H9 (cell line): Measurements from ENCODE around the gene SELENOV. TPM values are rescaled to one million over a fixed set of nuclear protein-coding genes. Genes with fewer than 3 reads are reported as not detected.

ENCODE experiments used
- DNase-seq: peaks from one replicate; pipeline ENCODE4 v3.0.0-alpha.2; 2017
- H2AFZ ChIP-seq: one replicate; pipeline ENCODE4 v1.6.1; 2013; ENCODE audit warnings: mild to moderate bottlenecking, low read length, control low read depth, moderate library complexity
- H2AK5ac ChIP-seq: 2 replicates; pipeline ENCODE4 v1.6.1; 2013; ENCODE audit warnings: low read length, control low read depth, mixed read lengths; ENCODE audit not compliant: insufficient read length
- H2BK120ac ChIP-seq: one replicate; pipeline ENCODE4 v1.6.1; 2013; ENCODE audit warnings: low read depth, mild to moderate bottlenecking, low read length, control low read depth, inconsistent platforms; ENCODE audit not compliant: poor library complexity, severe bottlenecking
- H2BK12ac ChIP-seq: 2 replicates; pipeline ENCODE4 v1.6.1; 2013; ENCODE audit warnings: low read length, control low read depth, mixed read lengths, low read depth; ENCODE audit not compliant: insufficient read length
- H2BK15ac ChIP-seq: 2 replicates; pipeline ENCODE4 v1.6.1; 2013; ENCODE audit warnings: low read depth, low read length, control low read depth
- H2BK20ac ChIP-seq: one replicate; pipeline ENCODE4 v1.6.1; 2013; ENCODE audit warnings: low read depth, mild to moderate bottlenecking, low read length, control low read depth, inconsistent platforms; ENCODE audit not compliant: poor library complexity, severe bottlenecking
- H2BK5ac ChIP-seq: 2 replicates; pipeline ENCODE4 v1.6.1; 2013; ENCODE audit warnings: low read length, control low read depth, mixed read lengths; ENCODE audit not compliant: insufficient read length
- H3K14ac ChIP-seq: 2 replicates; pipeline ENCODE4 v1.6.1; 2013; ENCODE audit warnings: low read length, control low read depth; ENCODE audit not compliant: insufficient read depth
- H3K18ac ChIP-seq: 2 replicates; pipeline ENCODE4 v1.6.1; 2013; ENCODE audit warnings: low read depth, mild to moderate bottlenecking, mixed read lengths, low read length, control low read depth; ENCODE audit not compliant: insufficient read length
- H3K23ac ChIP-seq: 2 replicates; pipeline ENCODE4 v1.6.1; 2013; ENCODE audit warnings: low read length, control low read depth, mixed read lengths, low read depth; ENCODE audit not compliant: insufficient read length
- H3K23me2 ChIP-seq: 2 replicates; pipeline ENCODE4 v1.6.1; 2013; ENCODE audit warnings: low read depth, mild to moderate bottlenecking, mixed read lengths, low read length, control low read depth; ENCODE audit not compliant: insufficient read length, poor library complexity, severe bottlenecking
- H3K27ac ChIP-seq: 2 replicates; pipeline ENCODE4 v1.5.1; 2013; ENCODE audit warnings: low read length, control low read depth, mixed read lengths, low read depth; ENCODE audit not compliant: insufficient read length
- H3K27me3 ChIP-seq: 2 replicates; pipeline ENCODE4 v1.6.1; 2013; ENCODE audit warnings: low read length, control low read depth, inconsistent platforms; ENCODE audit not compliant: insufficient read depth
- H3K4ac ChIP-seq: 2 replicates; pipeline ENCODE4 v1.6.1; 2013; ENCODE audit warnings: low read depth, mild to moderate bottlenecking, control low read depth, inconsistent platforms, low read length, moderate library complexity
- H3K4me1 ChIP-seq: 2 replicates; pipeline ENCODE4 v1.6.1; 2013; ENCODE audit warnings: low read length, control low read depth, inconsistent platforms; ENCODE audit not compliant: insufficient read depth
- H3K4me2 ChIP-seq: 2 replicates; pipeline ENCODE4 v1.6.1; 2013; ENCODE audit warnings: low read length, control low read depth, mixed read lengths; ENCODE audit not compliant: insufficient read length, insufficient read depth
- H3K56ac ChIP-seq: 2 replicates; pipeline ENCODE4 v1.6.1; 2013; ENCODE audit warnings: low read depth, mild to moderate bottlenecking, mixed read lengths, low read length, control low read depth; ENCODE audit not compliant: insufficient read length
- H3K79me1 ChIP-seq: 2 replicates; pipeline ENCODE4 v1.6.1; 2013; ENCODE audit warnings: low read depth, mild to moderate bottlenecking, moderate library complexity, low read length, control low read depth, inconsistent platforms; ENCODE audit not compliant: insufficient read depth, poor library complexity, severe bottlenecking
- H3K79me2 ChIP-seq: 2 replicates; pipeline ENCODE4 v1.6.1; 2013; ENCODE audit warnings: low read length, control low read depth, inconsistent platforms; ENCODE audit not compliant: insufficient read depth
- H3K9ac ChIP-seq: 2 replicates; pipeline ENCODE4 v1.6.1; 2013; ENCODE audit warnings: low read length, control low read depth, mixed read lengths; ENCODE audit not compliant: insufficient read length; ENCODE audit errors: extremely low read depth
- H3K9me3 ChIP-seq: one replicate; pipeline ENCODE4 v1.6.1; 2013; ENCODE audit warnings: low read depth, low read length, inconsistent platforms; ENCODE audit not compliant: control insufficient read depth
- H3T11ph ChIP-seq: one replicate; pipeline ENCODE4 v1.6.1; 2013; ENCODE audit warnings: mild to moderate bottlenecking, low read length, control low read depth, inconsistent platforms
- H4K20me1 ChIP-seq: one replicate; pipeline ENCODE4 v1.6.1; 2013; ENCODE audit not compliant: control insufficient read depth, insufficient read length, insufficient read depth
- H4K5ac ChIP-seq: 2 replicates; pipeline ENCODE4 v1.6.1; 2013; ENCODE audit warnings: low read depth, mild to moderate bottlenecking, mixed read lengths, low read length, control low read depth; ENCODE audit not compliant: insufficient read length
- H4K8ac ChIP-seq: replicated peaks from 2 replicates; pipeline ENCODE4 v1.6.1; 2013; ENCODE audit warnings: low read length, control low read depth, mixed read lengths, low read depth; ENCODE audit not compliant: insufficient read length
- H4K91ac ChIP-seq: 2 replicates; pipeline ENCODE4 v1.6.1; 2013; ENCODE audit warnings: low read depth, mild to moderate bottlenecking, moderate library complexity, mixed read lengths, low read length, control low read depth; ENCODE audit not compliant: insufficient read length
- H3K27ac Mint-ChIP-seq, 3 experiments: 2 replicates in 2 of 3; 3 replicates in 1 of 3; pipeline ENCODE4 v1.8.0; 2020 to 2021; ENCODE audit warnings: mixed read lengths in 3 of 3, mild to moderate bottlenecking in 1 of 3, moderate library complexity in 1 of 3
- H3K27me3 Mint-ChIP-seq: 2 replicates; pipeline ENCODE4 v1.8.0; 2021; ENCODE audit warnings: low read depth, mild to moderate bottlenecking, moderate library complexity, mixed read lengths
- H3K36me3 Mint-ChIP-seq, 3 experiments: 2 replicates in 2 of 3; 3 replicates in 1 of 3; pipeline ENCODE4 v1.8.0; 2020 to 2021; ENCODE audit warnings: low read depth in 3 of 3, mixed read lengths in 3 of 3; ENCODE audit not compliant: insufficient read depth in 1 of 3
- H3K4me1 Mint-ChIP-seq, 2 experiments: 2 replicates each; pipeline ENCODE4 v1.8.0; 2020; ENCODE audit warnings: mixed read lengths in 2 of 2
- H3K4me3 Mint-ChIP-seq, 2 experiments: 2 replicates in 1 of 2; 3 replicates in 1 of 2; pipeline ENCODE4 v1.8.0; 2020 to 2021; ENCODE audit warnings: mild to moderate bottlenecking in 2 of 2, mixed read lengths in 2 of 2, moderate library complexity in 1 of 2
- H3K9me3 Mint-ChIP-seq, 2 experiments: 2 replicates in 1 of 2; 3 replicates in 1 of 2; pipeline ENCODE4 v1.8.0; 2020; ENCODE audit warnings: mild to moderate bottlenecking in 2 of 2, mixed read lengths in 2 of 2, moderate library complexity in 1 of 2
- CTCF ChIP-seq: fragments of 200-600 bp; sonication (generic); conservative IDR thresholded peaks from 3 replicates; pipeline ENCODE4 v1.8.0; 2021; ENCODE audit warnings: antibody characterized with exemption, mild to moderate bottlenecking
- WGBS: extraction: QIAGEN DNeasy Blood & Tissue Kit; methylation state at CpG from one replicate; pipeline ENCODE4 v1.1.7; 2013; ENCODE audit warnings: missing lambda C conversion rate, low lambda C conversion rate, mixed read lengths; ENCODE audit not compliant: insufficient read length; ENCODE audit errors: extremely low coverage; 5-methylcytosine and 5-hydroxymethylcytosine counted together
- total RNA-seq: library from RNA; stranded (reverse); gene quantifications from 2 replicates; pipeline ENCODE4 v1.2.1, GENCODE V29; 2021

SELENOV gene
- total RNA-seq, 1 experiment from 2014 or later = 6.9 TPM

GRCh38 chr19:39525205-39525604 lies 10.3 kb downstream of the SELENOV start:
- Histone ChIP-seq H4K91ac (no peak overlapping the region), H2BK12ac (no peak overlapping the region), H3K23me2 (no peaks in the 10 kb centered on the region), H3K23ac (no peak overlapping the region), H2BK120ac (no peak overlapping the region), H2BK5ac (no peak overlapping the region), H3K9me3 (no peaks in the 10 kb centered on the region), H3T11ph (no peak overlapping the region), H2AFZ (no peak overlapping the region), H3K27me3 (no peaks in the 10 kb centered on the region), H3K79me2 (no peaks in the 10 kb centered on the region), H4K8ac (no peak overlapping the region), H3K14ac (no peak overlapping the region), H3K27ac (no peak overlapping the region), H3K79me1 (no peaks in the 10 kb centered on the region), H3K18ac (no peak overlapping the region), H4K5ac (no peak overlapping the region), H3K56ac (no peak overlapping the region), H2AK5ac (no peak overlapping the region), H3K4ac (no peak overlapping the region), H4K20me1 (no peaks in the 10 kb centered on the region), H2BK15ac (no peak overlapping the region), H3K4me1 (no peaks in the 10 kb centered on the region), H2BK20ac (no peak overlapping the region), H3K4me2 (no peak overlapping the region), H3K9ac (no peak overlapping the region)
- Mint-ChIP-seq H3K4me3 (no peak overlapping the region), H3K4me1 (no peaks in the 10 kb centered on the region), H3K27me3 (no peaks in the 10 kb centered on the region), H3K27ac (peak overlapping the region in 1 of 3 experiments; percentile 82; a peak in 2 of 7 replicates), H3K9me3 (no peaks in the 10 kb centered on the region), H3K36me3 (peaks cover 7 to 23% (median 18%) of the 10 kb centered on the region in 3 experiments; a peak in 6 of 7 replicates)
- no CpG with 5 or more reads among the region's 3 CpGs for WGBS
- DNase-seq = no peak
- no peak for TF ChIP-seq CTCF
